Nephron progenitor cell (in vitro differentiated cells): Measurements from ENCODE around the gene ASIP.
A peak's percentile ranks its signal among the peaks of the same experiment; 100 is the strongest.
"Not testable (repeated sequence)": the region's sequence is repeated elsewhere in the genome, so short reads cannot be mapped to it uniquely, and the experiment has no call there.

Source experiments
- DNase-seq: peaks from one replicate; pipeline ENCODE4 v3.0.0; 2021
- H3K27ac Mint-ChIP-seq: 2 replicates; pipeline ENCODE4 v1.8.0; 2021; ENCODE audit warnings: mild to moderate bottlenecking, moderate library complexity, mixed read lengths
- H3K27me3 Mint-ChIP-seq: 2 replicates; pipeline ENCODE4 v1.8.0; 2021; ENCODE audit warnings: mild to moderate bottlenecking, low read depth, mixed read lengths; ENCODE audit not compliant: poor library complexity
- H3K36me3 Mint-ChIP-seq: 2 replicates; pipeline ENCODE4 v1.8.0; 2021; ENCODE audit warnings: low read depth, mixed read lengths
- H3K4me1 Mint-ChIP-seq: 2 replicates; pipeline ENCODE4 v1.8.0; 2021; ENCODE audit warnings: mixed read lengths
- H3K4me3 Mint-ChIP-seq: 2 replicates; pipeline ENCODE4 v1.8.0; 2021; ENCODE audit warnings: mild to moderate bottlenecking, moderate library complexity, mixed read lengths
- H3K9me3 Mint-ChIP-seq: 2 replicates; pipeline ENCODE4 v1.8.0; 2021; ENCODE audit warnings: mild to moderate bottlenecking, moderate library complexity, mixed read lengths
- CTCF ChIP-seq: fragments of 200-600 bp; sonication (generic); IDR thresholded peaks from 2 replicates; pipeline ENCODE4 v1.5.0; 2021; ENCODE audit warnings: antibody characterized with exemption

The ASIP gene

GRCh38 chr20:34282041-34282440, 40.8 kb downstream of the ASIP start:
- Mint-ChIP-seq H3K4me1 (peaks cover 5% of the 10 kb centered on the region), H3K27me3 (no peaks in the 10 kb centered on the region), H3K4me3 (no peak overlapping the region), H3K27ac (peak overlapping the region; percentile 68), H3K36me3 (peaks cover 77% of the 10 kb centered on the region), H3K9me3 (no peaks in the 10 kb centered on the region)
- no peak for DNase-seq
- TF ChIP-seq CTCF: no peak

- H3K36me3 Mint-ChIP-seq: peaks cover 77% of the 10 kb centered on the region
Measured at GRCh38 chr20:34283844-34284243, 42.6 kb downstream of the ASIP start.

GRCh38 chr20:34285450-34285849, 44.2 kb downstream of the ASIP start:
- Mint-ChIP-seq H3K27me3 (no peaks in the 10 kb centered on the region), H3K4me3 (no peak overlapping the region), H3K27ac (no peak overlapping the region), H3K4me1 (peaks cover under 1% of the 10 kb centered on the region), H3K9me3 (no peaks in the 10 kb centered on the region), H3K36me3 (peaks cover 74% of the 10 kb centered on the region)
- TF ChIP-seq CTCF: no peak
- DNase-seq: no peak

More at GRCh38 chr20:34283844-34284243, 42.6 kb downstream of the ASIP start:
- DNase-seq: no peak
- TF ChIP-seq CTCF: no peak
- no peaks in the 10 kb centered on the region for H3K27me3 Mint-ChIP-seq
- no peak overlapping the region for H3K27ac Mint-ChIP-seq
- peaks cover 5% of the 10 kb centered on the region for H3K4me1 Mint-ChIP-seq
- H3K9me3 Mint-ChIP-seq: no peaks in the 10 kb centered on the region
- no peak overlapping the region for H3K4me3 Mint-ChIP-seq

- not testable (repeated sequence) for H3K4me3 Mint-ChIP-seq, H3K27me3 Mint-ChIP-seq, DNase-seq, H3K27ac Mint-ChIP-seq, H3K4me1 Mint-ChIP-seq, H3K9me3 Mint-ChIP-seq
- H3K36me3 Mint-ChIP-seq: peaks cover 73% of the 10 kb centered on the region
Measured at GRCh38 chr20:34287500-34287899, 46.3 kb downstream of the ASIP start.

GRCh38 chr20:34290471-34290870, 49.2 kb downstream of the ASIP start:
- H3K4me1 Mint-ChIP-seq: no peaks in the 10 kb centered on the region
- peaks cover 67% of the 10 kb centered on the region for H3K36me3 Mint-ChIP-seq
- no peaks in the 10 kb centered on the region for H3K27me3 Mint-ChIP-seq
- H3K9me3 Mint-ChIP-seq: no peaks in the 10 kb centered on the region
- TF ChIP-seq CTCF: no peak
- H3K27ac Mint-ChIP-seq: no peak overlapping the region
- no peak for DNase-seq
- no peak overlapping the region for H3K4me3 Mint-ChIP-seq

GRCh38 chr20:34292496-34292895, 51.3 kb downstream of the ASIP start:
- Mint-ChIP-seq H3K9me3 (no peaks in the 10 kb centered on the region), H3K27me3 (no peaks in the 10 kb centered on the region)
- no peak for TF ChIP-seq CTCF

More at GRCh38 chr20:34292496-34292895, 51.3 kb downstream of the ASIP start:
- Mint-ChIP-seq H3K4me3 (no peak overlapping the region), H3K36me3 (peaks cover 66% of the 10 kb centered on the region), H3K4me1 (peaks cover 7% of the 10 kb centered on the region), H3K27ac (no peak overlapping the region)
- no peak for DNase-seq
